ENCODE data around the gene CAST.

Gene CAST

DNA sequence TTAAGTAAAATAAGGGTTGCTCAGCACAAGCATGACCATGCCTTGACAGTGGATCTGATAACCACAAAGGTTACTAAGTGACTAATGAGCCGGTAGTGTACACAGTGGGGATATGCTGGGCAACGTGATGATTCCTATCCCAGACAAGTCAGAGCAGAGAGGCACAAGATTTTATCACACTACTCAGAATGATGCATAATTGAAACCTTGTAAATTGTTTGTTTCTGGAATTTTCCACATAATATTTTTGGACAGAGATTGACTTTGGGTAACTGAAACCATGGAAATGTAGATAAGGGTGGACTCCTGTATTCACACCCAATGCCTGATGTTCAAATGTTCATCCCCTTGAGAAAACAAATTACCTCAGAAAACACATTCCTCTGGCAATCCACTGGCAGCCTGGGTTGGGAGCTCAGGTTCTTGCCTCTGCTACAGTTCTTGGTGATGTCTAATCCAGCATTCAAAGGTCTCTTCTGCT is 161.8 kb downstream of the CAST start:
- TF ChIP-seq, protein P1, sequence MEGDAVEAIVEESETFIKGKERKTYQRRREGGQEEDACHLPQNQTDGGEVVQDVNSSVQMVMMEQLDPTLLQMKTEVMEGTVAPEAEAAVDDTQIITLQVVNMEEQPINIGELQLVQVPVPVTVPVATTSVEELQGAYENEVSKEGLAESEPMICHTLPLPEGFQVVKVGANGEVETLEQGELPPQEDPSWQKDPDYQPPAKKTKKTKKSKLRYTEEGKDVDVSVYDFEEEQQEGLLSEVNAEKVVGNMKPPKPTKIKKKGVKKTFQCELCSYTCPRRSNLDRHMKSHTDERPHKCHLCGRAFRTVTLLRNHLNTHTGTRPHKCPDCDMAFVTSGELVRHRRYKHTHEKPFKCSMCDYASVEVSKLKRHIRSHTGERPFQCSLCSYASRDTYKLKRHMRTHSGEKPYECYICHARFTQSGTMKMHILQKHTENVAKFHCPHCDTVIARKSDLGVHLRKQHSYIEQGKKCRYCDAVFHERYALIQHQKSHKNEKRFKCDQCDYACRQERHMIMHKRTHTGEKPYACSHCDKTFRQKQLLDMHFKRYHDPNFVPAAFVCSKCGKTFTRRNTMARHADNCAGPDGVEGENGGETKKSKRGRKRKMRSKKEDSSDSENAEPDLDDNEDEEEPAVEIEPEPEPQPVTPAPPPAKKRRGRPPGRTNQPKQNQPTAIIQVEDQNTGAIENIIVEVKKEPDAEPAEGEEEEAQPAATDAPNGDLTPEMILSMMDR (IDR thresholded peaks at IDR 0.05; ENCODE audit: low read depth, low read length), result no peak

More for the DNA sequence above, 161.8 kb downstream of the CAST start:
- H3K4me3 ChIP-seq (ENCODE audit: low read depth, low read length), result no peak overlapping the region
